ENCODE measurements around the gene RBFOX2. TPM values are rescaled to one million over a fixed set of nuclear protein-coding genes. Genes with fewer than 3 reads are reported as not detected.

RBFOX2 gene
- total and polyA plus RNA-seq, 10 of the 15 experiments (the other 5 are each of a cell fraction or from before 2014, with no cell fraction given) = 0.01 to 2.7 (median 0.17) TPM; not detected in 4

DNA sequence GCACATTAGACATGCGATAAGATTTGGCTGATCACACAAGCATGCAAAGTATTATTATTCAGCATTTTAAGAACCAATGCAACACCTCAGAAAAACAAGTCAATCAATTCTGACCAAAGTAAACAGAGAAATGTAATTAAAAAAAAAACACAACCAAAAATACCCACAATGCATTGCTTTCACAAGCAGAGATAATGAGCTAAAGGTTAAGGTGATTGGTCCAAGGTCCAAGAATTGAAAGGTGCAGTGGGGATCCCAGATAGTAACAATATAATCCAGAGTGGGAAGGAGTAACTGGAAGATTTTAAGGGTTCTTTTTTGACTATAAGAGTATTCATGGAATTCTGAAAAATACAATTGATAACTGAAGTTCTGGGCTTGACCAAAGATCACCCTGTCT is 271.9 kb downstream of the RBFOX2 start:
- in situ Hi-C loops (cut with MboI) = no loop called here
- ChIA-PET SMC1A (ENCODE audit: uncharacterized antibody, unreplicated experiment) (interaction anchor here (0.6 kb wide), 1 partner anchor 10 kb away, joined by 4 read pairs; no protein-coding TSS in a partner anchor), RAD21 (ENCODE audit: unreplicated experiment) (no interaction called here), CTCF (no interaction called here), POLR2A (no interaction called here)
- no peak overlapping the region for H3K4me2 ChIP-seq (ENCODE audit: control insufficient read depth, insufficient read depth)
- no peak for TF ChIP-seq NFIC (IDR thresholded peaks at IDR 0.05; ENCODE audit: low read depth, low read length)
- no peak for TF ChIP-seq EP300 (IDR thresholded peaks at IDR 0.05; ENCODE audit: borderline replicate concordance in 1 of 2, control insufficient read depth in 1 of 2, low read depth in 2 of 2, low read length in 2 of 2)
- TF ChIP-seq SIX5 (IDR thresholded peaks at IDR 0.05; ENCODE audit: low read depth, low read length, severe bottlenecking) = no peak
- H3K27ac ChIP-seq (ENCODE audit: control insufficient read depth, insufficient read depth) = no peak overlapping the region
- no peak overlapping the region for H2AFZ ChIP-seq (ENCODE audit: control insufficient read depth, low read depth, low read length)
- H3K9me3 ChIP-seq (replicated peaks; ENCODE audit: control insufficient read depth, insufficient read depth, low read length) = no peaks in the 10 kb centered on the region
- no peak overlapping the region for H3K4me3 ChIP-seq
- intact Hi-C loops (cut with micrococcal nuclease; ENCODE audit: unreplicated experiment) = no loop called here
- DNase-seq (ENCODE audit: low read depth, low spot score) = no peak
- H3K4me1 ChIP-seq (ENCODE audit: control insufficient read depth, insufficient read depth, low read length) = peaks cover 5% of the 10 kb centered on the region; the same call in 1 of the 2 replicates
- no TSS peak for BruUV-seq (replicated peaks)
- H3K79me2 ChIP-seq (ENCODE audit: control insufficient read depth, insufficient read depth, low read length) = no peaks in the 10 kb centered on the region
- peaks cover 0 to 3% of the 10 kb centered on the region in 2 experiments; a peak in 2 of 4 replicates for H3K27me3 ChIP-seq (replicated peaks in 1 of 2; ENCODE audit: control insufficient read depth in 2 of 2, insufficient read depth in 2 of 2, low read length in 1 of 2)
- H3K9ac ChIP-seq (ENCODE audit: control insufficient read depth, insufficient read depth, low read length) = no peak overlapping the region
- no peaks in the 10 kb centered on the region for H3K36me3 ChIP-seq (ENCODE audit: control insufficient read depth in 2 of 2, insufficient read depth in 2 of 2, low read length in 1 of 2)
- no peak for ATAC-seq
- no peak for FAIRE-seq
- 44% methylated on average over 1 of the region's 1 CpG for WGBS (ENCODE audit: insufficient coverage, insufficient replicate concordance, low lambda C conversion rate, missing lambda C conversion rate)
- H4K20me1 ChIP-seq (ENCODE audit: control insufficient read depth, insufficient read depth) = no peaks in the 10 kb centered on the region

- 16% methylated on average over 2 of the region's 2 CpGs for WGBS (ENCODE audit: insufficient coverage, insufficient replicate concordance, low lambda C conversion rate, missing lambda C conversion rate)
- no peak for DNase-seq (ENCODE audit: low read depth, low spot score)
- in situ Hi-C loops (cut with MboI) (no loop called here), intact Hi-C loops (cut with micrococcal nuclease; ENCODE audit: unreplicated experiment) (no loop called here)
- Histone ChIP-seq H3K27ac (ENCODE audit: control insufficient read depth, insufficient read depth) (no peak overlapping the region), H3K9ac (ENCODE audit: control insufficient read depth, insufficient read depth, low read length) (no peak overlapping the region), H3K4me3 (no peak overlapping the region), H3K36me3 (ENCODE audit: control insufficient read depth in 2 of 2, insufficient read depth in 2 of 2, low read length in 1 of 2) (no peaks in the 10 kb centered on the region), H3K27me3 (replicated peaks in 1 of 2; ENCODE audit: control insufficient read depth in 2 of 2, insufficient read depth in 2 of 2, low read length in 1 of 2) (peaks cover 0 to 3% of the 10 kb centered on the region in 2 experiments; a peak in 2 of 4 replicates), H3K79me2 (ENCODE audit: control insufficient read depth, insufficient read depth, low read length) (no peaks in the 10 kb centered on the region), H3K4me2 (ENCODE audit: control insufficient read depth, insufficient read depth) (no peak overlapping the region), H3K4me1 (ENCODE audit: control insufficient read depth, insufficient read depth, low read length) (peaks cover 8% of the 10 kb centered on the region), H3K9me3 (replicated peaks; ENCODE audit: control insufficient read depth, insufficient read depth, low read length) (no peaks in the 10 kb centered on the region), H4K20me1 (ENCODE audit: control insufficient read depth, insufficient read depth) (no peaks in the 10 kb centered on the region), H2AFZ (ENCODE audit: control insufficient read depth, low read depth, low read length) (no peak overlapping the region)
- SMC1A ChIA-PET (ENCODE audit: uncharacterized antibody, unreplicated experiment) = interaction anchor here (0.7 kb wide), 1 partner anchor 9 kb away, joined by 3 read pairs; no protein-coding TSS in a partner anchor
- CTCF ChIA-PET = interaction anchor here (0.6 kb wide), 1 partner anchor 26 kb away, joined by 3 read pairs; no protein-coding TSS in a partner anchor
- POLR2A ChIA-PET = no interaction called here
- RAD21 ChIA-PET (ENCODE audit: unreplicated experiment) = no interaction called here
- no TSS peak for BruUV-seq (replicated peaks)
- ATAC-seq = no peak
- no peak for FAIRE-seq
- TF ChIP-seq POLR2A (IDR thresholded peaks at IDR 0.05; ENCODE audit: low read depth, low read length) (no peak), SMAD5 (IDR thresholded peaks at IDR 0.05; ENCODE audit: low read depth) (no peak), FOXK2 (IDR thresholded peaks at IDR 0.05) (no peak), ZSCAN29 (IDR thresholded peaks at IDR 0.05) (no peak), SIX5 (IDR thresholded peaks at IDR 0.05; ENCODE audit: low read depth, low read length, severe bottlenecking) (no peak), NFYB (IDR thresholded peaks at IDR 0.05; ENCODE audit: insufficient read depth, low read depth, low read length) (no peak), PML (IDR thresholded peaks at IDR 0.05; ENCODE audit: low read length) (no peak), LARP7 (IDR thresholded peaks at IDR 0.05) (no peak), SREBF2 (IDR thresholded peaks at IDR 0.05; ENCODE audit: low read length) (no peak)
- TF ChIP-seq, protein P1, sequence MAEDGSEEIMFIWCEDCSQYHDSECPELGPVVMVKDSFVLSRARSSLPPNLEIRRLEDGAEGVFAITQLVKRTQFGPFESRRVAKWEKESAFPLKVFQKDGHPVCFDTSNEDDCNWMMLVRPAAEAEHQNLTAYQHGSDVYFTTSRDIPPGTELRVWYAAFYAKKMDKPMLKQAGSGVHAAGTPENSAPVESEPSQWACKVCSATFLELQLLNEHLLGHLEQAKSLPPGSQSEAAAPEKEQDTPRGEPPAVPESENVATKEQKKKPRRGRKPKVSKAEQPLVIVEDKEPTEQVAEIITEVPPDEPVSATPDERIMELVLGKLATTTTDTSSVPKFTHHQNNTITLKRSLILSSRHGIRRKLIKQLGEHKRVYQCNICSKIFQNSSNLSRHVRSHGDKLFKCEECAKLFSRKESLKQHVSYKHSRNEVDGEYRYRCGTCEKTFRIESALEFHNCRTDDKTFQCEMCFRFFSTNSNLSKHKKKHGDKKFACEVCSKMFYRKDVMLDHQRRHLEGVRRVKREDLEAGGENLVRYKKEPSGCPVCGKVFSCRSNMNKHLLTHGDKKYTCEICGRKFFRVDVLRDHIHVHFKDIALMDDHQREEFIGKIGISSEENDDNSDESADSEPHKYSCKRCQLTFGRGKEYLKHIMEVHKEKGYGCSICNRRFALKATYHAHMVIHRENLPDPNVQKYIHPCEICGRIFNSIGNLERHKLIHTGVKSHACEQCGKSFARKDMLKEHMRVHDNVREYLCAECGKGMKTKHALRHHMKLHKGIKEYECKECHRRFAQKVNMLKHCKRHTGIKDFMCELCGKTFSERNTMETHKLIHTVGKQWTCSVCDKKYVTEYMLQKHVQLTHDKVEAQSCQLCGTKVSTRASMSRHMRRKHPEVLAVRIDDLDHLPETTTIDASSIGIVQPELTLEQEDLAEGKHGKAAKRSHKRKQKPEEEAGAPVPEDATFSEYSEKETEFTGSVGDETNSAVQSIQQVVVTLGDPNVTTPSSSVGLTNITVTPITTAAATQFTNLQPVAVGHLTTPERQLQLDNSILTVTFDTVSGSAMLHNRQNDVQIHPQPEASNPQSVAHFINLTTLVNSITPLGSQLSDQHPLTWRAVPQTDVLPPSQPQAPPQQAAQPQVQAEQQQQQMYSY (CRISPR knock-in tag; IDR thresholded peaks at IDR 0.05) = no peak
Observed at GRCh38 chr22:35754761-35755160, 273.9 kb downstream of the RBFOX2 start.

All from GM12878 (cell line).